Measurements from ENCODE around the gene PCNX1.
"Not testable (repeated sequence)": the region's sequence is repeated elsewhere in the genome, so short reads cannot be mapped to it uniquely, and the experiment has no call there.

The PCNX1 gene

GRCh38 chr14:70880888-70881287 is 26.4 kb upstream of the PCNX1 start:
- not testable (repeated sequence) for H3K27me3 ChIP-seq (ENCODE audit: insufficient read depth, low read length); H2AFZ ChIP-seq (ENCODE audit: low read length, unreplicated experiment); H3K27ac ChIP-seq (ENCODE audit: low read depth, low read length); H3K36me3 ChIP-seq (ENCODE audit: insufficient read depth, low read length); H3K79me2 ChIP-seq (ENCODE audit: control insufficient read depth, insufficient read depth, low read length, unreplicated experiment); H3K4me3 ChIP-seq (ENCODE audit: low read depth, low read length)
- H3K4me1 ChIP-seq (ENCODE audit: control insufficient read depth, insufficient read depth, low read length, unreplicated experiment), result peaks cover 31% of the 10 kb centered on the region

- Histone ChIP-seq H3K79me2 (ENCODE audit: control insufficient read depth, insufficient read depth, low read length, unreplicated experiment) (no peaks in the 10 kb centered on the region), H3K27me3 (ENCODE audit: insufficient read depth, low read length) (no peaks in the 10 kb centered on the region), H3K27ac (ENCODE audit: low read depth, low read length) (peak overlapping the region; percentile 88), H2AFZ (ENCODE audit: low read length, unreplicated experiment) (no peak overlapping the region), H3K4me3 (ENCODE audit: low read depth, low read length) (no peak overlapping the region), H3K36me3 (ENCODE audit: insufficient read depth, low read length) (no peaks in the 10 kb centered on the region), H3K4me1 (ENCODE audit: control insufficient read depth, insufficient read depth, low read length, unreplicated experiment) (peaks cover 39% of the 10 kb centered on the region)
Observed at GRCh38 chr14:70881549-70882177, 25.6 kb upstream of the PCNX1 start.

GRCh38 chr14:70882776-70883492 is 24.3 kb upstream of the PCNX1 start:
- Histone ChIP-seq H3K36me3 (ENCODE audit: insufficient read depth, low read length) (no peaks in the 10 kb centered on the region), H3K27ac (ENCODE audit: low read depth, low read length) (peak overlapping the region; percentile 88), H3K4me1 (ENCODE audit: control insufficient read depth, insufficient read depth, low read length, unreplicated experiment) (peaks cover 52% of the 10 kb centered on the region), H2AFZ (ENCODE audit: low read length, unreplicated experiment) (peak overlapping the region; percentile 56), H3K79me2 (ENCODE audit: control insufficient read depth, insufficient read depth, low read length, unreplicated experiment) (no peaks in the 10 kb centered on the region), H3K4me3 (ENCODE audit: low read depth, low read length) (peak overlapping the region; percentile 8; the same call in 1 of the 2 replicates), H3K27me3 (ENCODE audit: insufficient read depth, low read length) (no peaks in the 10 kb centered on the region)

- peaks cover 68% of the 10 kb centered on the region for H3K4me1 ChIP-seq (ENCODE audit: control insufficient read depth, insufficient read depth, low read length, unreplicated experiment)
- H3K4me3 ChIP-seq (ENCODE audit: low read depth, low read length), result no peak overlapping the region
- H3K79me2 ChIP-seq (ENCODE audit: control insufficient read depth, insufficient read depth, low read length, unreplicated experiment), result no peaks in the 10 kb centered on the region
- no peak overlapping the region for H2AFZ ChIP-seq (ENCODE audit: low read length, unreplicated experiment)
- H3K27me3 ChIP-seq (ENCODE audit: insufficient read depth, low read length), result no peaks in the 10 kb centered on the region
- no peaks in the 10 kb centered on the region for H3K36me3 ChIP-seq (ENCODE audit: insufficient read depth, low read length)
- no peak overlapping the region for H3K27ac ChIP-seq (ENCODE audit: low read depth, low read length)
Observed at GRCh38 chr14:70884595-70885342, 22.5 kb upstream of the PCNX1 start.

- H2AFZ ChIP-seq (ENCODE audit: low read length, unreplicated experiment), result no peak overlapping the region
- no peaks in the 10 kb centered on the region for H3K79me2 ChIP-seq (ENCODE audit: control insufficient read depth, insufficient read depth, low read length, unreplicated experiment)
- H3K27me3 ChIP-seq (ENCODE audit: insufficient read depth, low read length), result no peaks in the 10 kb centered on the region
- H3K4me3 ChIP-seq (ENCODE audit: low read depth, low read length), result no peak overlapping the region
- no peak overlapping the region for H3K27ac ChIP-seq (ENCODE audit: low read depth, low read length)
- no peaks in the 10 kb centered on the region for H3K36me3 ChIP-seq (ENCODE audit: insufficient read depth, low read length)
- H3K4me1 ChIP-seq (ENCODE audit: control insufficient read depth, insufficient read depth, low read length, unreplicated experiment), result peaks cover 68% of the 10 kb centered on the region
Observed at GRCh38 chr14:70885343-70886022, 21.8 kb upstream of the PCNX1 start.

GRCh38 chr14:70886421-70887206 is 20.6 kb upstream of the PCNX1 start:
- H3K4me1 ChIP-seq (ENCODE audit: control insufficient read depth, insufficient read depth, low read length, unreplicated experiment), result peaks cover 68% of the 10 kb centered on the region
- peak overlapping the region; percentile 93 for H3K27ac ChIP-seq (ENCODE audit: low read depth, low read length)
- peak overlapping the region; percentile 34 for H2AFZ ChIP-seq (ENCODE audit: low read length, unreplicated experiment)
- H3K79me2 ChIP-seq (ENCODE audit: control insufficient read depth, insufficient read depth, low read length, unreplicated experiment), result no peaks in the 10 kb centered on the region
- no peaks in the 10 kb centered on the region for H3K27me3 ChIP-seq (ENCODE audit: insufficient read depth, low read length)
- peak overlapping the region; percentile 53 for H3K4me3 ChIP-seq (ENCODE audit: low read depth, low read length)
- no peaks in the 10 kb centered on the region for H3K36me3 ChIP-seq (ENCODE audit: insufficient read depth, low read length)

- Histone ChIP-seq H2AFZ (ENCODE audit: low read length, unreplicated experiment) (peak overlapping the region; percentile 34), H3K4me1 (ENCODE audit: control insufficient read depth, insufficient read depth, low read length, unreplicated experiment) (peaks cover 66% of the 10 kb centered on the region), H3K27me3 (ENCODE audit: insufficient read depth, low read length) (no peaks in the 10 kb centered on the region), H3K79me2 (ENCODE audit: control insufficient read depth, insufficient read depth, low read length, unreplicated experiment) (no peaks in the 10 kb centered on the region), H3K4me3 (ENCODE audit: low read depth, low read length) (peak overlapping the region; percentile 53), H3K27ac (ENCODE audit: low read depth, low read length) (peak overlapping the region; percentile 93), H3K36me3 (ENCODE audit: insufficient read depth, low read length) (no peaks in the 10 kb centered on the region)
Observed at GRCh38 chr14:70887207-70887681, 20.0 kb upstream of the PCNX1 start.

GRCh38 chr14:70887737-70888499 is 19.3 kb upstream of the PCNX1 start:
- Histone ChIP-seq H3K36me3 (ENCODE audit: insufficient read depth, low read length) (no peaks in the 10 kb centered on the region), H3K4me3 (ENCODE audit: low read depth, low read length) (peak overlapping the region; percentile 53), H3K27ac (ENCODE audit: low read depth, low read length) (peak overlapping the region; percentile 93), H3K79me2 (ENCODE audit: control insufficient read depth, insufficient read depth, low read length, unreplicated experiment) (no peaks in the 10 kb centered on the region), H3K27me3 (ENCODE audit: insufficient read depth, low read length) (no peaks in the 10 kb centered on the region), H2AFZ (ENCODE audit: low read length, unreplicated experiment) (peak overlapping the region; percentile 34), H3K4me1 (ENCODE audit: control insufficient read depth, insufficient read depth, low read length, unreplicated experiment) (peaks cover 61% of the 10 kb centered on the region)

- H3K4me1 ChIP-seq (ENCODE audit: control insufficient read depth, insufficient read depth, low read length, unreplicated experiment), result peaks cover 54% of the 10 kb centered on the region
- no peaks in the 10 kb centered on the region for H3K79me2 ChIP-seq (ENCODE audit: control insufficient read depth, insufficient read depth, low read length, unreplicated experiment)
- H3K27me3 ChIP-seq (ENCODE audit: insufficient read depth, low read length), result no peaks in the 10 kb centered on the region
- no peaks in the 10 kb centered on the region for H3K36me3 ChIP-seq (ENCODE audit: insufficient read depth, low read length)
- no peak overlapping the region for H3K4me3 ChIP-seq (ENCODE audit: low read depth, low read length)
- peak overlapping the region; percentile 93 for H3K27ac ChIP-seq (ENCODE audit: low read depth, low read length)
- no peak overlapping the region for H2AFZ ChIP-seq (ENCODE audit: low read length, unreplicated experiment)
Observed at GRCh38 chr14:70888681-70889175, 18.5 kb upstream of the PCNX1 start.
